B cell (primary cell): Measurements from ENCODE around the gene ARPP19. TPM values are rescaled to one million over a fixed set of nuclear protein-coding genes. Genes with fewer than 3 reads are reported as not detected.

Source experiments
- ATAC-seq: fragments of 200-7000 bp; cut with Tn5 transposase; one replicate; pipeline ENCODE4 v1.10.0; 2021; ENCODE audit warnings: low read depth, mild to moderate bottlenecking, moderate number of reproducible peaks, moderate library complexity
- CTCF ChIA-PET: fragments of 350-600 bp; sonication (Branson Sonifier 250); formaldehyde crosslinking; loops from one replicate; lab custom pipeline; 2021; ENCODE audit warnings: antibody characterized with exemption, inconsistent platforms; lab: Charles Lee
- POLR2A ChIA-PET: fragments of 350-600 bp; sonication (Branson Sonifier 250); formaldehyde crosslinking; loops from one replicate; lab custom pipeline; 2021; ENCODE audit warnings: antibody characterized with exemption; lab: Charles Lee
- DNase-seq: peaks from one replicate; pipeline ENCODE4 v3.0.0; 2013
- H2AFZ ChIP-seq: 2 replicates; pipeline ENCODE4 v1.6.1; 2012; ENCODE audit warnings: mild to moderate bottlenecking, low read depth, low read length; ENCODE audit not compliant: insufficient read depth, poor library complexity, severe bottlenecking
- H3K27ac ChIP-seq, 2 donors: 1 replicate in 1 of 2; 2 replicates in 1 of 2; pipeline ENCODE4 v1.5.1; 2012 to 2013; ENCODE audit warnings: low read length in 2 of 2, mild to moderate bottlenecking in 2 of 2, moderate library complexity in 1 of 2
- H3K27me3 ChIP-seq, 4 experiments: fragments of 200-600 bp in 1 of 4; sonication (generic) in 1 of 4; replicated peaks in 1 of 4; 1 replicate in 2 of 4; 2 replicates in 2 of 4; pipeline versions ENCODE4 v1.6.1 to v1.7.0; 2013 to 2016; ENCODE audit warnings: low read length in 3 of 4, mild to moderate bottlenecking in 2 of 4, mixed read lengths in 1 of 4, moderate library complexity in 1 of 4; ENCODE audit not compliant: insufficient read depth in 4 of 4, control insufficient read depth in 3 of 4; ENCODE audit errors: control extremely low read depth in 1 of 4
- H3K36me3 ChIP-seq, 2 experiments: replicated peaks in 1 of 2; 1 replicate in 1 of 2; 2 replicates in 1 of 2; pipeline versions ENCODE4 v1.6.1 to v1.7.1; 2013; ENCODE audit warnings: low read length in 1 of 2; ENCODE audit not compliant: insufficient read depth in 2 of 2, control insufficient read depth in 1 of 2; ENCODE audit errors: control extremely low read depth in 1 of 2, extremely low read depth in 1 of 2
- H3K4me1 ChIP-seq, 2 donors: fragments of 200-600 bp in 1 of 2; sonication (generic) in 1 of 2; 1 replicate in 1 of 2; 2 replicates in 1 of 2; pipeline versions ENCODE4 v1.5.1 to v1.6.1; 2013 to 2017; ENCODE audit warnings: low read length in 2 of 2; ENCODE audit not compliant: control insufficient read depth in 2 of 2, insufficient read depth in 2 of 2
- H3K4me2 ChIP-seq: replicated peaks from 2 replicates; pipeline ENCODE3; 2012; ENCODE audit warnings: mild to moderate bottlenecking, low read depth, low read length; ENCODE audit not compliant: poor library complexity, severe bottlenecking
- H3K4me3 ChIP-seq, 5 experiments: fragments of 200-600 bp in 1 of 5; sonication (generic) in 1 of 5; 1 replicate in 3 of 5; 2 replicates in 2 of 5; pipeline versions ENCODE4 v1.5.1 to v1.7.0; 2011 to 2016; ENCODE audit warnings: low read length in 4 of 5, mild to moderate bottlenecking in 4 of 5, low read depth in 2 of 5, control low read depth in 1 of 5, moderate library complexity in 1 of 5; ENCODE audit not compliant: insufficient read depth in 1 of 5; ENCODE audit errors: control extremely low read depth in 1 of 5, extremely low read depth in 1 of 5
- H3K79me2 ChIP-seq: fragments of 200-600 bp; sonication (generic); one replicate; pipeline ENCODE4 v1.6.0; 2016; ENCODE audit warnings: low read length; ENCODE audit not compliant: control insufficient read depth, insufficient read depth
- H3K9ac ChIP-seq: fragments of 200-600 bp; sonication (generic); 2 replicates; pipeline ENCODE4 v1.6.1; 2017; ENCODE audit warnings: mild to moderate bottlenecking, low read length, moderate library complexity
- H3K9me3 ChIP-seq, 3 donors: one replicate each; pipeline versions ENCODE4 v1.6.1 to v1.7.1; 2013; ENCODE audit warnings: low read length in 2 of 3; ENCODE audit not compliant: control insufficient read depth in 2 of 3, insufficient read depth in 1 of 3; ENCODE audit errors: control extremely low read depth in 1 of 3
- H4K20me1 ChIP-seq: 2 replicates; pipeline ENCODE4 v1.6.0; 2012; ENCODE audit warnings: mild to moderate bottlenecking, low read length; ENCODE audit not compliant: insufficient read depth, control insufficient read depth, poor library complexity, severe bottlenecking
- H3K27ac Mint-ChIP-seq: one replicate; pipeline ENCODE4 v1.8.0; 2021; ENCODE audit warnings: mixed read lengths
- H3K27me3 Mint-ChIP-seq: one replicate; pipeline ENCODE4 v1.8.0; 2021; ENCODE audit warnings: mixed read lengths
- H3K4me1 Mint-ChIP-seq: one replicate; pipeline ENCODE4 v1.8.0; 2021; ENCODE audit warnings: mixed read lengths
- H3K4me3 Mint-ChIP-seq: one replicate; pipeline ENCODE4 v1.8.0; 2021; ENCODE audit warnings: mixed read lengths
- H3K9me3 Mint-ChIP-seq: one replicate; pipeline ENCODE4 v1.8.0; 2022; ENCODE audit warnings: mixed read lengths; ENCODE audit not compliant: insufficient read depth
- CTCF ChIP-seq: fragments of 200-600 bp; IDR thresholded peaks from one replicate; pipeline ENCODE4 v1.8.0; 2022; ENCODE audit warnings: antibody characterized with exemption, mild to moderate bottlenecking
- EZH2 ChIP-seq: IDR thresholded peaks from 2 replicates; pipeline ENCODE4 v1.6.1; 2012; ENCODE audit warnings: borderline replicate concordance, low read depth, mild to moderate bottlenecking, moderate library complexity, low read length; ENCODE audit not compliant: insufficient read depth, poor library complexity, severe bottlenecking
- WGBS: methylation state at CpG from one replicate; pipeline ENCODE4 v1.1.5; 2013; ENCODE audit warnings: missing lambda C conversion rate; ENCODE audit not compliant: insufficient coverage; 5-methylcytosine and 5-hydroxymethylcytosine counted together
- intact Hi-C: fragments of 100-400 bp; cut with micrococcal nuclease; formaldehyde crosslinking; loops from one replicate; pipeline ENCODE4 v1.10.0; 2022
- polyA plus RNA-seq: library from polyadenylated mRNA; depleted of rRNA; stranded (reverse); fragments of >200 nt; gene quantifications from 2 replicates; pipeline ENCODE4 v1.2.3, GENCODE V29; 2012
- total RNA-seq, 2 donors: library from RNA; stranded (reverse); fragments of 120-200 nt in 1 of 2; gene quantifications; 1 replicate in 1 of 2; 2 replicates in 1 of 2; pipeline versions ENCODE4 v1.2.3 to v1.2.4, GENCODE V29; 2013 to 2022

Gene ARPP19
- total and polyA plus RNA-seq, 2 donors (not counting 1 experiment from before 2014, with no cell fraction given): 22.0 to 147 TPM

- Histone ChIP-seq H3K79me2 (peaks cover 94% of the 10 kb centered on the region), H3K4me3 (no peak overlapping the region)
- WGBS: no CpG with 5 or more reads among the region's 1 CpG
These were observed 51.8 kb downstream of the ARPP19 start for GRCh38 chr15:52517014-52517413.

GRCh38 chr15:52515343-52515742 lies 53.5 kb downstream of the ARPP19 start:
- CTCF ChIA-PET: interaction anchor here (0.6 kb wide), 1 partner anchor 100 kb away, joined by 4 read pairs; no protein-coding TSS in a partner anchor

More at GRCh38 chr15:52517014-52517413, 51.8 kb downstream of the ARPP19 start:
- Histone ChIP-seq H4K20me1 (peaks cover 64% of the 10 kb centered on the region), H2AFZ (no peak overlapping the region), H3K27me3 (no peaks in the 10 kb centered on the region), H3K4me1 (peaks cover 8 to 9% of the 10 kb centered on the region in 2 donors), H3K9ac (no peak overlapping the region), H3K9me3 (no peaks in the 10 kb centered on the region), H3K27ac (no peak overlapping the region), H3K36me3 (no peaks in the 10 kb centered on the region), H3K4me2 (no peak overlapping the region)
- Mint-ChIP-seq H3K27me3 (no peaks in the 10 kb centered on the region), H3K27ac (no peak overlapping the region), H3K9me3 (no peaks in the 10 kb centered on the region), H3K4me3 (no peak overlapping the region), H3K4me1 (peaks cover 29% of the 10 kb centered on the region)
- ATAC-seq: no peak
- CTCF ChIA-PET: no interaction called here
- POLR2A ChIA-PET: no interaction called here
- no peak for DNase-seq
- TF ChIP-seq CTCF: no peak
- TF ChIP-seq EZH2: no peak
- intact Hi-C loops: no loop called here

More at GRCh38 chr15:52515343-52515742, 53.5 kb downstream of the ARPP19 start:
- WGBS: 100% methylated on average over 1 of the region's 2 CpGs
- Histone ChIP-seq H3K27ac (no peak overlapping the region), H3K36me3 (no peaks in the 10 kb centered on the region), H3K4me3 (no peak overlapping the region), H2AFZ (no peak overlapping the region), H3K4me1 (peaks cover 8% of the 10 kb centered on the region in 2 donors), H4K20me1 (peaks cover 63% of the 10 kb centered on the region), H3K4me2 (no peak overlapping the region), H3K9me3 (no peaks in the 10 kb centered on the region), H3K9ac (no peak overlapping the region), H3K79me2 (peaks cover 94% of the 10 kb centered on the region), H3K27me3 (no peaks in the 10 kb centered on the region)
- Mint-ChIP-seq H3K27ac (no peak overlapping the region), H3K4me1 (peaks cover 21% of the 10 kb centered on the region), H3K4me3 (no peak overlapping the region), H3K9me3 (no peaks in the 10 kb centered on the region), H3K27me3 (no peaks in the 10 kb centered on the region)
- POLR2A ChIA-PET: no interaction called here
- DNase-seq: no peak
- TF ChIP-seq EZH2: no peak
- TF ChIP-seq CTCF: no peak
- intact Hi-C loops: no loop called here
- ATAC-seq: no peak
